ENCODE results near the gene OR2M2. TPM values are rescaled to one million over a fixed set of nuclear protein-coding genes. Genes with fewer than 3 reads are reported as not detected.

Gene OR2M2
- polyA plus RNA-seq, 1 of the 3 experiments (the other 2 are of a cell fraction) = not detected

DNA sequence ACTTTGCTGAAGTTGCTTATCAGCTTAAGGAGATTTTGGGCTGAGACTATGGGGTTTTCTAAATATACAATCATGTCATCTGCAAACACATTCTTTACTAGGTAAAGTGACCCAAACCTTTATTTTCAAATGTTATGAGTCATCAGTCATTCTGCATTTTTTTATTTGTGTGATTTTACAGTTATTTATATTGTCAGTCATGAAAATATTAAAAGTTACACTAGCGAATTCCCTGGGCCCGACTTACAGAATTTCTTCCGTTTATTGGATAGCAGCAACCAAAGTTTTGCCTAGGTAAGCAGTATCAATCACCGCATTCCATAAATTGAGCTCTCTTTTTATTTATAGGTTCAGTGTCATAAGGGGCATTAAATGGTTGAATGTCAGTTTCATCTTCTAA, 15.9 kb upstream of the OR2M2 start (continued):
- TF ChIP-seq, protein P1, sequence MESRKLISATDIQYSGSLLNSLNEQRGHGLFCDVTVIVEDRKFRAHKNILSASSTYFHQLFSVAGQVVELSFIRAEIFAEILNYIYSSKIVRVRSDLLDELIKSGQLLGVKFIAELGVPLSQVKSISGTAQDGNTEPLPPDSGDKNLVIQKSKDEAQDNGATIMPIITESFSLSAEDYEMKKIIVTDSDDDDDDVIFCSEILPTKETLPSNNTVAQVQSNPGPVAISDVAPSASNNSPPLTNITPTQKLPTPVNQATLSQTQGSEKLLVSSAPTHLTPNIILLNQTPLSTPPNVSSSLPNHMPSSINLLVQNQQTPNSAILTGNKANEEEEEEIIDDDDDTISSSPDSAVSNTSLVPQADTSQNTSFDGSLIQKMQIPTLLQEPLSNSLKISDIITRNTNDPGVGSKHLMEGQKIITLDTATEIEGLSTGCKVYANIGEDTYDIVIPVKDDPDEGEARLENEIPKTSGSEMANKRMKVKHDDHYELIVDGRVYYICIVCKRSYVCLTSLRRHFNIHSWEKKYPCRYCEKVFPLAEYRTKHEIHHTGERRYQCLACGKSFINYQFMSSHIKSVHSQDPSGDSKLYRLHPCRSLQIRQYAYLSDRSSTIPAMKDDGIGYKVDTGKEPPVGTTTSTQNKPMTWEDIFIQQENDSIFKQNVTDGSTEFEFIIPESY (IDR thresholded peaks at IDR 0.05; ENCODE audit: borderline replicate concordance, low read depth) = no peak
- TF ChIP-seq TAF1 (IDR thresholded peaks at IDR 0.05; ENCODE audit: borderline replicate concordance, low read depth, low read length) (no peak), FOXM1 (IDR thresholded peaks at IDR 0.05; ENCODE audit: low read depth) (no peak), FOXJ3 (CRISPR knock-in tag; IDR thresholded peaks at IDR 0.05) (no peak), GATA2 (CRISPR knock-in tag; IDR thresholded peaks at IDR 0.05) (no peak), RXRA (IDR thresholded peaks at IDR 0.05; ENCODE audit: borderline replicate concordance, low read depth) (no peak)
- TF ChIP-seq, protein P2, sequence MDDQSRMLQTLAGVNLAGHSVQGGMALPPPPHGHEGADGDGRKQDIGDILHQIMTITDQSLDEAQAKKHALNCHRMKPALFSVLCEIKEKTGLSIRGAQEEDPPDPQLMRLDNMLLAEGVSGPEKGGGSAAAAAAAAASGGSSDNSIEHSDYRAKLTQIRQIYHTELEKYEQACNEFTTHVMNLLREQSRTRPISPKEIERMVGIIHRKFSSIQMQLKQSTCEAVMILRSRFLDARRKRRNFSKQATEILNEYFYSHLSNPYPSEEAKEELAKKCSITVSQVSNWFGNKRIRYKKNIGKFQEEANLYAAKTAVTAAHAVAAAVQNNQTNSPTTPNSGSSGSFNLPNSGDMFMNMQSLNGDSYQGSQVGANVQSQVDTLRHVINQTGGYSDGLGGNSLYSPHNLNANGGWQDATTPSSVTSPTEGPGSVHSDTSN (IDR thresholded peaks at IDR 0.05) = no peak
- TF ChIP-seq, protein P3, sequence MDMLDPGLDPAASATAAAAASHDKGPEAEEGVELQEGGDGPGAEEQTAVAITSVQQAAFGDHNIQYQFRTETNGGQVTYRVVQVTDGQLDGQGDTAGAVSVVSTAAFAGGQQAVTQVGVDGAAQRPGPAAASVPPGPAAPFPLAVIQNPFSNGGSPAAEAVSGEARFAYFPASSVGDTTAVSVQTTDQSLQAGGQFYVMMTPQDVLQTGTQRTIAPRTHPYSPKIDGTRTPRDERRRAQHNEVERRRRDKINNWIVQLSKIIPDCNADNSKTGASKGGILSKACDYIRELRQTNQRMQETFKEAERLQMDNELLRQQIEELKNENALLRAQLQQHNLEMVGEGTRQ (IDR thresholded peaks at IDR 0.05; ENCODE audit: borderline replicate concordance, low read depth, low read length) = no peak
- TF ChIP-seq, protein P4, sequence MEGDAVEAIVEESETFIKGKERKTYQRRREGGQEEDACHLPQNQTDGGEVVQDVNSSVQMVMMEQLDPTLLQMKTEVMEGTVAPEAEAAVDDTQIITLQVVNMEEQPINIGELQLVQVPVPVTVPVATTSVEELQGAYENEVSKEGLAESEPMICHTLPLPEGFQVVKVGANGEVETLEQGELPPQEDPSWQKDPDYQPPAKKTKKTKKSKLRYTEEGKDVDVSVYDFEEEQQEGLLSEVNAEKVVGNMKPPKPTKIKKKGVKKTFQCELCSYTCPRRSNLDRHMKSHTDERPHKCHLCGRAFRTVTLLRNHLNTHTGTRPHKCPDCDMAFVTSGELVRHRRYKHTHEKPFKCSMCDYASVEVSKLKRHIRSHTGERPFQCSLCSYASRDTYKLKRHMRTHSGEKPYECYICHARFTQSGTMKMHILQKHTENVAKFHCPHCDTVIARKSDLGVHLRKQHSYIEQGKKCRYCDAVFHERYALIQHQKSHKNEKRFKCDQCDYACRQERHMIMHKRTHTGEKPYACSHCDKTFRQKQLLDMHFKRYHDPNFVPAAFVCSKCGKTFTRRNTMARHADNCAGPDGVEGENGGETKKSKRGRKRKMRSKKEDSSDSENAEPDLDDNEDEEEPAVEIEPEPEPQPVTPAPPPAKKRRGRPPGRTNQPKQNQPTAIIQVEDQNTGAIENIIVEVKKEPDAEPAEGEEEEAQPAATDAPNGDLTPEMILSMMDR (IDR thresholded peaks at IDR 0.05) = no peak

DNA sequence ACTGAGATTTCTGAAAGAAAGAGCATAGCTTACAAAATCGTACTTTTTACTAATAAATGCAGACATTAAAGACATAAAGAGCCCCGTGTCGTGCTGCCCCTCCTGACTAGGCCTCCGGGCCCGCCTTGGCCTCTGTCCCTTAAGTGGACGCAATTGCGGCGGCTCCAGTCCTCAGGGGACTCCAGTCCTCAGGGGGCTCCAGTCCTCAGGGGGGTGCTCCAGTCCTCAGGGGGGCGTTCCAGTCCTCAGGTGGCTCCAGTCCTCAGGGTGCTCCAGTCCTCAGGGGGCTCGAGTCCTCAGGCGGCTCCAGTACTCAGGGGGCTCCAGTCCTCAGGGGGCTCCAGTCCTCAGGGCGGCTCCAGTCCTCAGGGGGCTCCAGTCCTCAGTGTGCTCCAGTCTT, 10.6 kb upstream of the OR2M2 start:
- WGBS (ENCODE audit: low lambda C conversion rate) = 5% methylated on average over 3 of the region's 12 CpGs
- Histone ChIP-seq H3K9me3 (no peaks in the 10 kb centered on the region), H3K36me3 (replicated peaks in 1 of 2; ENCODE audit: control insufficient read depth in 1 of 2, insufficient read depth in 2 of 2, low read length in 1 of 2) (no peaks in the 10 kb centered on the region), H3K79me2 (ENCODE audit: insufficient read depth) (no peaks in the 10 kb centered on the region), H2AFZ (ENCODE audit: low read depth) (no peak overlapping the region), H4K20me1 (ENCODE audit: insufficient read depth) (no peaks in the 10 kb centered on the region), H3K4me2 (no peak overlapping the region), H3K4me1 (ENCODE audit: control insufficient read depth in 1 of 2, insufficient read depth in 2 of 2, low read depth in 1 of 2, low read length in 1 of 2) (no peaks in the 10 kb centered on the region), H3K9me2 (no peaks in the 10 kb centered on the region), H3K9ac (no peak overlapping the region), H3K4me3 (ENCODE audit: low read depth in 2 of 2, low read length in 1 of 2) (no peak overlapping the region), H3F3A (replicated peaks; ENCODE audit: insufficient read depth) (no peaks in the 10 kb centered on the region), H3K27me3 (ENCODE audit: insufficient read depth) (no peaks in the 10 kb centered on the region), H3K27ac (ENCODE audit: low read depth in 2 of 2, low read length in 1 of 2) (no peak overlapping the region)
- ChIA-PET CTCF (no interaction called here), POLR2A (no interaction called here)
- TF ChIP-seq, protein P1 (IDR thresholded peaks at IDR 0.05; ENCODE audit: borderline replicate concordance, low read depth) = no peak
- TF ChIP-seq YY1 (IDR thresholded peaks at IDR 0.05; ENCODE audit: low read depth) (no peak), TEAD4 (IDR thresholded peaks at IDR 0.05; ENCODE audit: borderline replicate concordance, insufficient read depth) (no peak), FOXM1 (IDR thresholded peaks at IDR 0.05; ENCODE audit: low read depth) (no peak), NFIC (IDR thresholded peaks at IDR 0.05; ENCODE audit: borderline replicate concordance) (no peak), MXI1 (IDR thresholded peaks at IDR 0.05; ENCODE audit: low read depth, low read length) (no peak), POLR2AphosphoS5 (IDR thresholded peaks at IDR 0.05; ENCODE audit: low read depth, low read length) (no peak), CHD2 (IDR thresholded peaks at IDR 0.05; ENCODE audit: low read length, partially characterized antibody) (no peak), EP300 (IDR thresholded peaks at IDR 0.05; ENCODE audit: borderline replicate concordance in 1 of 2, low read depth in 1 of 2, low read length in 1 of 2) (no peak), FOSL2 (IDR thresholded peaks at IDR 0.05; ENCODE audit: borderline replicate concordance, low read depth) (no peak), RCOR1 (IDR thresholded peaks at IDR 0.05; ENCODE audit: low read length) (no peak), FOXJ3 (CRISPR knock-in tag; IDR thresholded peaks at IDR 0.05) (no peak)
- TF ChIP-seq, protein P2 (IDR thresholded peaks at IDR 0.05) = no peak
- TF ChIP-seq, protein P4 (IDR thresholded peaks at IDR 0.05) = no peak
- no peak for DNase-seq

All from SK-N-SH (cell line).